DOHH2 (cell line): ENCODE results near the gene GBA2.

Experiments used
- H3F3A ChIP-seq: fragments of 200-600 bp; sonication (generic), shearing (Covaris generic); 2 replicates; pipeline ENCODE4 v1.6.0; 2016; ENCODE audit warnings: antibody characterized with exemption, mild to moderate bottlenecking; ENCODE audit not compliant: control insufficient read depth, insufficient read depth
- H3K27ac ChIP-seq: fragments of 200-600 bp; sonication (generic); 2 replicates; pipeline ENCODE4 v1.5.1; 2014; ENCODE audit warnings: low read depth, mild to moderate bottlenecking, low read length, moderate library complexity
- H3K27me3 ChIP-seq: fragments of 200-600 bp; sonication (generic); 2 replicates; pipeline ENCODE4 v1.6.1; 2014; ENCODE audit warnings: mild to moderate bottlenecking, low read length, mixed read lengths; ENCODE audit not compliant: control insufficient read depth
- H3K36me3 ChIP-seq: fragments of 200-600 bp; sonication (generic); 2 replicates; pipeline ENCODE4 v1.6.1; 2014; ENCODE audit warnings: mild to moderate bottlenecking, low read length, moderate library complexity, mixed read lengths; ENCODE audit not compliant: control insufficient read depth
- H3K4me1 ChIP-seq: fragments of 200-600 bp; sonication (generic); 2 replicates; pipeline ENCODE4 v1.6.1; 2014; ENCODE audit warnings: mild to moderate bottlenecking, low read length, mixed read lengths; ENCODE audit not compliant: control insufficient read depth
- H3K4me2 ChIP-seq: fragments of 200-600 bp; sonication (generic); 2 replicates; pipeline ENCODE4 v1.6.0; 2014; ENCODE audit warnings: mild to moderate bottlenecking, low read length, moderate library complexity
- H3K4me3 ChIP-seq: fragments of 200-600 bp; sonication (generic); 2 replicates; pipeline ENCODE4 v1.5.1; 2014; ENCODE audit warnings: mild to moderate bottlenecking, low read length, mixed read lengths
- H3K79me2 ChIP-seq: fragments of 200-600 bp; sonication (generic); 2 replicates; pipeline ENCODE4 v1.6.1; 2014; ENCODE audit warnings: mild to moderate bottlenecking, low read length, mixed read lengths; ENCODE audit not compliant: control insufficient read depth
- H3K9me2 ChIP-seq: fragments of 200-600 bp; sonication (generic); replicated peaks from 2 replicates; pipeline ENCODE4 v1.6.1; 2014; ENCODE audit warnings: mild to moderate bottlenecking, low read length, mixed read lengths; ENCODE audit not compliant: control insufficient read depth
- H3K9me3 ChIP-seq: fragments of 200-600 bp; sonication (generic); 2 replicates; pipeline ENCODE4 v1.6.1; 2014; ENCODE audit warnings: antibody characterized with exemption, low read length, mixed read lengths; ENCODE audit not compliant: control insufficient read depth, insufficient read depth
- H4K20me1 ChIP-seq: fragments of 200-600 bp; sonication (generic); 2 replicates; pipeline ENCODE4 v1.6.0; 2014; ENCODE audit warnings: low read depth, mild to moderate bottlenecking, antibody characterized with exemption, low read length, moderate library complexity; ENCODE audit not compliant: control insufficient read depth, insufficient read depth
- CTCF ChIP-seq: fragments of 200-600 bp; sonication (generic); IDR thresholded peaks from one replicate; pipeline ENCODE4 v1.5.1; 2014; ENCODE audit warnings: antibody characterized with exemption, mild to moderate bottlenecking, low read depth, low read length; ENCODE audit not compliant: poor library complexity, severe bottlenecking
- EZH2phosphoT487 ChIP-seq: fragments of 200-600 bp; sonication (generic); IDR thresholded peaks from 2 replicates; pipeline ENCODE4 v1.6.1; 2017; ENCODE audit warnings: borderline replicate concordance, mild to moderate bottlenecking, antibody characterized with exemption, low read length, moderate library complexity, mixed read lengths

Gene GBA2

DNA sequence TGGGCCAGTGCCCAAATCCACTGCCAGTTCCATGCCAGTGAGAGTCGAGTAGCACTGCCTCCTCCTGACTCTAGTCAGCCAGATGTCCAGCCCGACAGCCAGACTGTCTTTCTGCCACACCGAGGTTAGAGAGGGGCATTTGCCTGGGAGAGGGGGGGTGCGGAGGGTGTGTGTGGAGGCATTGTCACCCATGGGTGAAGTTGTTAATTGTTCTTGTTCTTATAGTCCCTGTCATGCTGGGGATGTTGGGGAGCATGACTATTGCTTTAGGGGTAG, 1.2 kb upstream of the GBA2 start:
- Histone ChIP-seq H3K4me2 (peak overlapping the region; percentile 90), H3K79me2 (peaks cover 43% of the 10 kb centered on the region)

DNA sequence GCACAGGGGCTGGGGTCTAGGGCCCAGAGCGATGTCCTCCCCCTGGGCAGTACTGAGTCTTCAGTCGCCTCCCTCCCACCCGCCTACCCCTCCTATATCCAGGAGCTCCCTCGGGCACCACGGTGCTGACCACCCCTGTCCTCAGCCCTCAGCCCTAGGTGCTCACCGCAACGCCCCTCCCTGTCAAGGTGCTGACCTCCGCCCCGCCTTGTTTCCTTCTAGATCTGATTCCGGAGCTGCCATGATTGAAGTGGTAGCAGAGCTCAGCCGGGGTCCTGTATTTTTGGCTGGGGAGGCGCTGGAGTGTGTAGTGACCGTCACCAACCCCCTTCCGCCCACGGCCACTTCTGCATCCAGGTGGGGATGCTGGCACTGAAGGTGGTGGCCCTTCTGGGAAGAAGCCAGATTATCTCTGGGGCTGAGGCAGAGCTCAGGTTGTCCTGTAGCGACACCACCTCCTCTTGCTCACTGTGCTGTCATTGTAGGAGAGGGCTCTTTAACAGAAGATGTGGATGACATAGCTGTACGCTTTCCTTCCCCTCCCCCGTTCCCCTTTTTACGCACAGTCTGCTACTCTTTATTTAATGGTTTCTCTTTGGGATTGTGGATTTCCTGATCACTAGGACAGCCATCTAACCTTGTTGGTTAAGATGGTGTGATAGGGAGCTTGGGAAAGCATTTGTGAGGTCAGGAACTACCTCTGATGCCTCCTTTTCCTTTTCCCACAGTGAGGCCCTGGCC, 657 bp upstream of the GBA2 start:
- H3K4me3 ChIP-seq: peak overlapping the region; percentile 90
- H3K36me3 ChIP-seq: peaks cover 38% of the 10 kb centered on the region
- H3K9me2 ChIP-seq: no peaks in the 10 kb centered on the region
- H3F3A ChIP-seq: peaks cover 5% of the 10 kb centered on the region; the same call in 1 of the 2 replicates
- peak overlapping the region; percentile 90 for H3K4me2 ChIP-seq
- H3K27ac ChIP-seq: peak overlapping the region; percentile 46
- peaks cover 43% of the 10 kb centered on the region for H3K79me2 ChIP-seq
- H3K4me1 ChIP-seq: peaks cover 42% of the 10 kb centered on the region
- TF ChIP-seq CTCF (no peak), EZH2phosphoT487 (no peak)
- no peaks in the 10 kb centered on the region for H4K20me1 ChIP-seq
- no peaks in the 10 kb centered on the region for H3K27me3 ChIP-seq
- H3K9me3 ChIP-seq: no peaks in the 10 kb centered on the region

More for the DNA sequence above, 1.2 kb upstream of the GBA2 start:
- peaks cover 41% of the 10 kb centered on the region for H3K36me3 ChIP-seq
- H3K27ac ChIP-seq: peak overlapping the region; percentile 46
- H3K4me3 ChIP-seq: peak overlapping the region; percentile 90
- no peaks in the 10 kb centered on the region for H3K27me3 ChIP-seq
- no peaks in the 10 kb centered on the region for H3K9me3 ChIP-seq
- peaks cover 44% of the 10 kb centered on the region for H3K4me1 ChIP-seq
- 0 out of 2 replicates have a peak, but pooled peaks cover 5% of the 10 kb centered on the region for H3F3A ChIP-seq
- H4K20me1 ChIP-seq: no peaks in the 10 kb centered on the region
- no peak for TF ChIP-seq EZH2phosphoT487
- TF ChIP-seq CTCF: no peak
- no peaks in the 10 kb centered on the region for H3K9me2 ChIP-seq

DNA sequence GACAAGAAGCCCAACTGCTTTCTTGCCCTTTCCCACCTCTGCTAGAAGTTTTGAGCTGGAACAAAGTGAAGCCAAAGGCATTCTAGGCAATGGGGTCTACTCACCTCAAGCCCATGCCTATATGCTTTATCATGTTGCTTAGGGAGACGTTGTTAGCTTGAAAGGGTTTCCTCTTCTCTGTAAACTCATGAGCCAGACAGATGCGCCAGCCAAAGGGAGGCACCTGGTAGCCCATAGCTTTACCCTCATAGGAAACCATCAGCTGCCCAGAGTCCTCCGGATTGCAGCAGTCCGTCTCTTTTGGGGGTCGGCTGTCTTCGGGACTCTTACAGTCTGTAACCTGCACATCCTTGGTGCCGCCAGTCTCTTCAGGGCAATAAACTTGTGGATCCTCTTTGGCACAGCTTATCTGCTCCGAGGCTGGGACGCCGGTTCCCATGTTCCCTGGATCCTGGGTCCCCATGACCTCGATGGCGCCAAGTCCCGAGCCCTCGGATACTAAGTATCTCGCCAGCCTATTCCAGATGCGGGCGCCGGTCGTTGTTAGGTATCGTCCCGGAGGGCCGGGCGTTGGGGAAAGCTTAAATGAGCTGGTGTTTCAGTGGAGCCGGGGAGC, 678 bp downstream of the GBA2 start:
- Histone ChIP-seq H3K9me2 (no peaks in the 10 kb centered on the region), H3K9me3 (no peaks in the 10 kb centered on the region), H3F3A (peaks cover 5% of the 10 kb centered on the region; the same call in 1 of the 2 replicates), H3K27me3 (no peaks in the 10 kb centered on the region), H4K20me1 (no peaks in the 10 kb centered on the region), H3K79me2 (peaks cover 43% of the 10 kb centered on the region), H3K4me1 (peaks cover 42% of the 10 kb centered on the region), H3K4me3 (peak overlapping the region; percentile 90), H3K4me2 (peak overlapping the region; percentile 90), H3K27ac (peak overlapping the region; percentile 46; the same call in 1 of the 2 replicates), H3K36me3 (peaks cover 43% of the 10 kb centered on the region)
- TF ChIP-seq EZH2phosphoT487 (no peak), CTCF (no peak)
